ENCODE results near the gene OR2D2.

DNA sequence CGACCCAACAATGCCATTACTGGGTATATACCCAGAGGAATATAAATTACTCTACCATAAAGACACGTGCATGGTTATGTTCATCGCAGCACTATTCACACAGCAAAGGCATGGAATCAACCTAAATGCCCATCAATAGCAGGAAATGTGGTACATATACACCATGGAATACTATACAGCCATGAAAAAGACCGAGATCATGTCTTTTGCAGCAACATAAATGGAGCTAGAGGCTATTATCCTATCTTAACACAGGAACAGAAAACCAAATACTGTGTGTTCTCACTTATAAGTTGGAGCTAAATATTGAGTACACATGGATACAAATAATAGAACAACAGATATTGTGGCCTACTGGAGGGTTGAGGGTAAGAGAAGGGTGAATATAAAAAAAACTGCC is 3.5 kb downstream of the OR2D2 start:
- TF ChIP-seq POLR2A (IDR thresholded peaks at IDR 0.05): no peak
- TF ChIP-seq, protein P1, sequence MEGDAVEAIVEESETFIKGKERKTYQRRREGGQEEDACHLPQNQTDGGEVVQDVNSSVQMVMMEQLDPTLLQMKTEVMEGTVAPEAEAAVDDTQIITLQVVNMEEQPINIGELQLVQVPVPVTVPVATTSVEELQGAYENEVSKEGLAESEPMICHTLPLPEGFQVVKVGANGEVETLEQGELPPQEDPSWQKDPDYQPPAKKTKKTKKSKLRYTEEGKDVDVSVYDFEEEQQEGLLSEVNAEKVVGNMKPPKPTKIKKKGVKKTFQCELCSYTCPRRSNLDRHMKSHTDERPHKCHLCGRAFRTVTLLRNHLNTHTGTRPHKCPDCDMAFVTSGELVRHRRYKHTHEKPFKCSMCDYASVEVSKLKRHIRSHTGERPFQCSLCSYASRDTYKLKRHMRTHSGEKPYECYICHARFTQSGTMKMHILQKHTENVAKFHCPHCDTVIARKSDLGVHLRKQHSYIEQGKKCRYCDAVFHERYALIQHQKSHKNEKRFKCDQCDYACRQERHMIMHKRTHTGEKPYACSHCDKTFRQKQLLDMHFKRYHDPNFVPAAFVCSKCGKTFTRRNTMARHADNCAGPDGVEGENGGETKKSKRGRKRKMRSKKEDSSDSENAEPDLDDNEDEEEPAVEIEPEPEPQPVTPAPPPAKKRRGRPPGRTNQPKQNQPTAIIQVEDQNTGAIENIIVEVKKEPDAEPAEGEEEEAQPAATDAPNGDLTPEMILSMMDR (IDR thresholded peaks at IDR 0.05): no peak

All from right lobe of liver (tissue), 4 donors.